GM12864 (cell line): ENCODE data around the gene LRIT1.

Source experiments
- DNase-seq: peaks from one replicate; pipeline ENCODE4 v3.0.0-alpha.2; 2011; ENCODE audit warnings: low read depth
- H3K4me3 ChIP-seq: 2 replicates; pipeline ENCODE4 v1.5.1; 2011; ENCODE audit warnings: mild to moderate bottlenecking, low read depth, low read length, control low read depth
- TF ChIP-seq, protein P1 (sequence below): IDR thresholded peaks from 2 replicates; pipeline ENCODE4 v1.5.1; 2011; ENCODE audit warnings: low read depth, mild to moderate bottlenecking, moderate library complexity, low read length, control low read depth, inconsistent platforms; ENCODE audit errors: missing control alignments

The LRIT1 gene

DNA sequence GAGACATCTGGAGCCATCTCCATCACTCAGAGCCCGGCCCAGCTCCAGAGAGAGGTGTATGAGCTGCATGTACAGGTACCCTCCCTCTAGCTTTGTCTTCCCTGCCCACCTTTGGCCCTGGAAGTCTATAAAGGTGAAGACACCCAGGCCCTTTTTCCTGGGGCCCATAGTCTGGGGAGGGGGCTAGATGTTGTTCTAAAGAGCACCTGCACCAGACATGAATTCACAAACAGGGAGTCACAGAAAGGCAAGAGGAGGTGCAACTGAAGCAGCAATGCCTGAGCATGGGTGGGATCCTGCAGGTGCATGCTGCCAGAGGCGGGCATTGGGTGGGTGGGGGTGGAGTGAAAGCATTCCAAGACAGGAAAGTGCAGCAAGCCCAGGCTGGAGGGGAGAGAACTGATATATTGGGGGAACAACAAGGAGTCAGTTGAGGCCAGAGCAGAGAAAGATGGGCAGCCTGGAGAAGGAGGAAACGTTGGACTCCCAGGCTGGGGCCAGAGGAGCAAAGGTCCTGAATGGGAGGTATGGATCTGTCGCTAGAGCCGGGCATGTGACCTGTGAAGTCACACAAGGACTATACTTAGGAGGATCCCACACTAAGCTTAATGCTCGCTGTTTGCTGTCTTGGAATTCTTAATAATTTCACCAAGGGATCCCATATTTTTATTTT lies 35.4 kb downstream of the LRIT1 start:
- no peak overlapping the region for H3K4me3 ChIP-seq
- DNase-seq, result no peak
- TF ChIP-seq, protein P1, sequence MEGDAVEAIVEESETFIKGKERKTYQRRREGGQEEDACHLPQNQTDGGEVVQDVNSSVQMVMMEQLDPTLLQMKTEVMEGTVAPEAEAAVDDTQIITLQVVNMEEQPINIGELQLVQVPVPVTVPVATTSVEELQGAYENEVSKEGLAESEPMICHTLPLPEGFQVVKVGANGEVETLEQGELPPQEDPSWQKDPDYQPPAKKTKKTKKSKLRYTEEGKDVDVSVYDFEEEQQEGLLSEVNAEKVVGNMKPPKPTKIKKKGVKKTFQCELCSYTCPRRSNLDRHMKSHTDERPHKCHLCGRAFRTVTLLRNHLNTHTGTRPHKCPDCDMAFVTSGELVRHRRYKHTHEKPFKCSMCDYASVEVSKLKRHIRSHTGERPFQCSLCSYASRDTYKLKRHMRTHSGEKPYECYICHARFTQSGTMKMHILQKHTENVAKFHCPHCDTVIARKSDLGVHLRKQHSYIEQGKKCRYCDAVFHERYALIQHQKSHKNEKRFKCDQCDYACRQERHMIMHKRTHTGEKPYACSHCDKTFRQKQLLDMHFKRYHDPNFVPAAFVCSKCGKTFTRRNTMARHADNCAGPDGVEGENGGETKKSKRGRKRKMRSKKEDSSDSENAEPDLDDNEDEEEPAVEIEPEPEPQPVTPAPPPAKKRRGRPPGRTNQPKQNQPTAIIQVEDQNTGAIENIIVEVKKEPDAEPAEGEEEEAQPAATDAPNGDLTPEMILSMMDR, result no peak

DNA sequence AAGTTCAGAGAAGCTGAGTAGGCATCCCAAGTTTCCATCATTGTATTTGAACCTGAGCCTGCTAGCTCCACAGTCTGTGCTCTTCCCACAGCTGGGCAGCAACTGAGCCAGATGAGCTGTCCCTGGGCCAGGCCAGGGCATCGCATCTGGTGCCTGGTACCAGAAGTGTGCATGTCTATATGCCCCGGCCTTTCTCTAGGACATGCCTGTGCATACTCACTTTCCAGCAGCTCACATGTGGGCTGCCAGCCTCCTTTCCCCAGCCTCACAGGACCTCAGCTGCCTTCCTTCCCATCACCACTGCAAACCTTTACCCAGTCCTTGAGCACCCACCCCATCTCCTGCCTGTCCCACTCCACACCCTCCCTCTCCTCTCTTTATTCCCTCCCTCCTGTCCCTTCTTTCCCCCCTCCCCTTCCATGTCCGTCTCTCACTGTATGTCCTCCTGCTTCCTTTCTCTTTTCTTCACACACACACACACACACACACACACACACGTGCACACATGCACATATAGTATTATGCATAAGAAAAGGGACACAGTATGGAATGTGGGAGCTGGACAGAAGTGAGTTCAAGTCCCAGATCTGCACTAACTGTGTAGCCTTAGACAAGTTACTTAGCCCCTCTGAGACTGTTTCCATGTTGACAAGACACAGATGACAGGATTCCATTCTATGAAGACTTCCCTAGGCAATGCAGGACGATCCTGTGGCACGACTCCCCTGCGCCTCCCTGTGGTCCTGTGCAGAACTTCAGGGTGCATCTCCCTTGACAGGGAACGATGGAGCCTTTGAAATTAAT lies 36.1 kb downstream of the LRIT1 start:
- H3K4me3 ChIP-seq, result no peak overlapping the region
- DNase-seq, result peak; percentile 24
- TF ChIP-seq, protein P1, result peak; percentile 98

DNA sequence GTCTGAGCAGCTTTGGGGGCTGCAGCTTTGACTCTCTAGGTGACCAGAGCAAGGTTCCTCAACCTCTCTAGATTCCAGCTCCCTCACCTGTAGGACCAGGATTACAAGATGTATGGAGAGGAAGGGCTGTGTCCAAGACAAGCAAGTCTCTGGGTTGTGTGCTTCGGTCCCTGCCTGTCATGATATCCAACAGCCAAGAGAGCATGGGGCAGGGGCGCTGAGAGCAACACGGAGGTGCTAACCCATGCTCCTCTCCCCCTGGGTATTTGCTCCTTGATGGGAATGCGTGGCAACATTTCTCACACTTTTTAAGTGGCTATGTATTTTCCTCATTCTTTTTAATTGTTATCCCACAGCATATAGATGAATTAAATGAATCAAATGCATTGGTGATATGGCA lies 36.7 kb downstream of the LRIT1 start:
- TF ChIP-seq, protein P1, result no peak
- H3K4me3 ChIP-seq, result no peak overlapping the region
- no peak for DNase-seq

DNA sequence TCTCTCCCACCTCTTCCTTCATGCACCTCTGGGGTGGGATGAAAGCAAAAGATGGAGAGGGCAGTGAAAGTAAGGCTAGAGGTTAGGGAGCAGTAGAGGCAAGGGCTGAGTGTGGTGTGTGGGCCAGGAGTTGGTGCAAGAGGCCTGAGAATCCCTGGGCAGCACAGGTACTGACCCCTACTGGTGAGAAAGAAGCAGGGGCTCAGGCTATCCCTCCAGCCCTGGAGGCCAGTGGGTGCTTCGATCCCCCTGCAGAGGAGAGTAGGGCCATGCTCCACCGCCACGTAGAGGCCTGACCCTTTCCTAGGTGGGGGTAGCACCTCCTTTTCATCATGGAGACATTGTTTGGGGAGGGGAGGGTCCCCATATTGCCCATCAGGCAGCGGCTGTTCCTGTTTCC lies 37.2 kb downstream of the LRIT1 start:
- no peak for DNase-seq
- TF ChIP-seq, protein P1, result peak; percentile 83
- no peak overlapping the region for H3K4me3 ChIP-seq

DNA sequence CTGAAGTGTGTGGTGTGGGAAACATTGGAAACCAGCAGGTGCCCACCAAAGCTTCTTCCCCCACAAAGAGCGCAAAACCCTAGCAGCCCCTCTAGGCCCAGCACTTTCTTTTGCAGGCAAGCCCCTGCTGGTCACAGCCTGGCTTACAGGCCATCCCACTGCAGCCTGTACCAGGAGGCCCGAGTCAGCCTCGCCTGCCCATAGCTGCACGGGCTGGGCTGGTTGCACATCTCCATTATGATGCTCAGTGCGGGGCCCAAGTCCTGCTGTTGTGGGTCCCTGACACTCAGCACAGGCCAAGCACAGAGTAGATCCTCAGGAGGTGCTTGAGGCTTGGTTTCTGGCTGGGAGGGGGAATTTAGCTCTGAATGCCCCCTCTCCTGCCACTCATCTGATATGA lies 39.0 kb downstream of the LRIT1 start:
- DNase-seq, result no peak
- TF ChIP-seq, protein P1, result no peak

DNA sequence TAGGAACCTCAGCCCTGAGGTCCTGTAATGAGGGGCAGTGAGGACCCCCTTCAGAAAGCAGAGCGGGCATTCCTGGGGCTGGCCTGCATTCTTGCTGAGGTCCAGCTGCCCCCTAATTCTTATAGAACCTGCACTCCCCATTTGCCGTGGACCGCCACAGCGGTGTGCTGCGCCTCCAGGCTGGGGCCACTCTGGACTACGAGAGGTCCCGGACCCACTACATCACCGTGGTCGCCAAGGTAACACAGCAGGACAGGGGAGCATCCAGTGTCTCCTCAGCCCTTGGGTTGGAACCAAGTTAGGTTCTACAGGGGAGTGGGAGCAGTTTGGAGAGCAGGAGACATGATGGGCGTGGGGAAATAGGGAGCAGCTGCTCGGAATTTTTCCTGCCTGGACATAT lies 39.7 kb downstream of the LRIT1 start:
- no peak for DNase-seq
- TF ChIP-seq, protein P1, result no peak
- no peak overlapping the region for H3K4me3 ChIP-seq

More for the DNA sequence above, 39.0 kb downstream of the LRIT1 start:
- H3K4me3 ChIP-seq, result no peak overlapping the region
